GM21390 (cell line): ENCODE data around the gene RAP1GAP.

Experiments
- ATAC-seq: cut with Tn5 transposase; IDR thresholded peaks from one replicate; pipeline ENCODE4 v1.9.1; 2021; ENCODE audit not compliant: unreplicated experiment

RAP1GAP gene

GRCh38 chr1:21628798-21629393, 40.3 kb downstream of the RAP1GAP start:
- no peak for ATAC-seq

GRCh38 chr1:21626921-21627339, 42.2 kb downstream of the RAP1GAP start:
- ATAC-seq, result no peak

GRCh38 chr1:21625390-21626190, 43.6 kb downstream of the RAP1GAP start:
- no peak for ATAC-seq

- no peak for ATAC-seq
Observed at GRCh38 chr1:21624571-21625389, 44.4 kb downstream of the RAP1GAP start.

- ATAC-seq, result no peak
Observed at GRCh38 chr1:21623410-21623961, 45.7 kb downstream of the RAP1GAP start.

- no peak for ATAC-seq
Observed at GRCh38 chr1:21622466-21623315, 46.5 kb downstream of the RAP1GAP start.

- no peak for ATAC-seq
Observed at GRCh38 chr1:21621761-21622436, 47.3 kb downstream of the RAP1GAP start.

GRCh38 chr1:21621051-21621450, 48.1 kb downstream of the RAP1GAP start:
- ATAC-seq, result no peak

- ATAC-seq, result no peak
Observed at GRCh38 chr1:21620496-21620895, 48.7 kb downstream of the RAP1GAP start.

GRCh38 chr1:21620011-21620410, 49.1 kb downstream of the RAP1GAP start:
- no peak for ATAC-seq

GRCh38 chr1:21619375-21619947, 49.7 kb downstream of the RAP1GAP start:
- no peak for ATAC-seq

- ATAC-seq, result no peak
Observed at GRCh38 chr1:21618561-21619374, 50.4 kb downstream of the RAP1GAP start.

- no peak for ATAC-seq
Observed at GRCh38 chr1:21618059-21618458, 51.1 kb downstream of the RAP1GAP start.

- no peak for ATAC-seq
Observed at GRCh38 chr1:21617126-21617738, 51.9 kb downstream of the RAP1GAP start.

- no peak for ATAC-seq
Observed at GRCh38 chr1:21616372-21616771, 52.8 kb downstream of the RAP1GAP start.

GRCh38 chr1:21614419-21615115, 54.6 kb downstream of the RAP1GAP start:
- no peak for ATAC-seq

- ATAC-seq, result no peak
Observed at GRCh38 chr1:21613072-21613867, 55.9 kb downstream of the RAP1GAP start.
